ENCODE measurements around the gene HOXD10.

The HOXD10 gene

GRCh38 chr2:176103742-176104315 lies 12.7 kb upstream of the HOXD10 start:
- H3K4me3 ChIP-seq (ENCODE audit: control insufficient read depth, low read depth, low read length) = no peak overlapping the region
- TF ChIP-seq CTCF (conservative IDR thresholded peaks at IDR 0.05; ENCODE audit: control insufficient read depth, insufficient read depth, low read depth, low read length) = no peak
- no peak for DNase-seq (ENCODE audit: low read depth)

GRCh38 chr2:176104316-176105077 lies 12.1 kb upstream of the HOXD10 start:
- DNase-seq (ENCODE audit: low read depth) = peak; percentile 54
- H3K4me3 ChIP-seq (ENCODE audit: control insufficient read depth, low read depth, low read length) = no peak overlapping the region
- no peak for TF ChIP-seq CTCF (conservative IDR thresholded peaks at IDR 0.05; ENCODE audit: control insufficient read depth, insufficient read depth, low read depth, low read length)

GRCh38 chr2:176105078-176105729 lies 11.4 kb upstream of the HOXD10 start:
- no peak overlapping the region for H3K4me3 ChIP-seq (ENCODE audit: control insufficient read depth, low read depth, low read length)
- no peak for DNase-seq (ENCODE audit: low read depth)
- TF ChIP-seq CTCF (conservative IDR thresholded peaks at IDR 0.05; ENCODE audit: control insufficient read depth, insufficient read depth, low read depth, low read length) = no peak

- no peak for TF ChIP-seq CTCF (conservative IDR thresholded peaks at IDR 0.05; ENCODE audit: control insufficient read depth, insufficient read depth, low read depth, low read length)
- H3K4me3 ChIP-seq (ENCODE audit: control insufficient read depth, low read depth, low read length) = no peak overlapping the region
These were observed 10.6 kb upstream of the HOXD10 start for GRCh38 chr2:176105730-176106580.

GRCh38 chr2:176106581-176107539 lies 9.7 kb upstream of the HOXD10 start, which contains the start of gene HOXD11:
Gene HOXD11 (plus strand): TSS chr2:176107280. CDS start chr2:176107356, 76 bp downstream.
- peak within 1 kb of the TSS; percentile 13 for H3K4me3 ChIP-seq (ENCODE audit: control insufficient read depth, low read depth, low read length)
- TF ChIP-seq CTCF (conservative IDR thresholded peaks at IDR 0.05; ENCODE audit: control insufficient read depth, insufficient read depth, low read depth, low read length) = no peak
- DNase-seq (ENCODE audit: low read depth) = peak; percentile 72

More at GRCh38 chr2:176105730-176106580, 10.6 kb upstream of the HOXD10 start:
- no peak for DNase-seq (ENCODE audit: low read depth)
